RWPE2 (cell line): ENCODE data around the gene ADAMTS8.

Experiments
- ATAC-seq: fragments of 200-7000 bp; cut with Tn5 transposase; 3 replicates; pipeline ENCODE4 v1.9.1; 2021; ENCODE audit warnings: low read depth
- DNase-seq: peaks from one replicate; pipeline ENCODE4 v3.0.0-alpha.2; 2020; ENCODE audit warnings: low spot score
- H3K27ac ChIP-seq: fragments of 450-650 bp; 2 replicates; pipeline ENCODE4 v1.5.1; 2017; ENCODE audit warnings: mild to moderate bottlenecking; ENCODE audit not compliant: poor library complexity, severe bottlenecking
- H3K27me3 ChIP-seq: fragments of 250-450 bp; sonication (Bioruptor Pico); 2 replicates; pipeline ENCODE4 v1.5.1; 2021; ENCODE audit warnings: mild to moderate bottlenecking, moderate library complexity; ENCODE audit not compliant: insufficient read depth, poor library complexity, severe bottlenecking
- H3K36me3 ChIP-seq: fragments of 250-450 bp; sonication (Bioruptor Pico); 2 replicates; pipeline ENCODE4 v1.5.1; 2020; ENCODE audit warnings: low read depth, mild to moderate bottlenecking, moderate library complexity
- H3K4me1 ChIP-seq: fragments of 250-450 bp; sonication (Bioruptor Pico); 2 replicates; pipeline ENCODE4 v1.5.1; 2021; ENCODE audit warnings: mild to moderate bottlenecking, moderate library complexity; ENCODE audit not compliant: insufficient read depth, poor library complexity, severe bottlenecking
- H3K4me3 ChIP-seq: fragments of 250-450 bp; sonication (Bioruptor Pico); 2 replicates; pipeline ENCODE4 v1.5.1; 2021; ENCODE audit warnings: mild to moderate bottlenecking, moderate library complexity; ENCODE audit not compliant: severe bottlenecking
- H3K9me3 ChIP-seq: fragments of 250-450 bp; sonication (Bioruptor Pico); 2 replicates; pipeline ENCODE4 v1.5.1; 2021; ENCODE audit warnings: mild to moderate bottlenecking, moderate library complexity; ENCODE audit not compliant: severe bottlenecking
- CTCF ChIP-seq: fragments of 450-650 bp; IDR thresholded peaks from one replicate; pipeline ENCODE4 v1.5.1; 2017; ENCODE audit warnings: mild to moderate bottlenecking, moderate library complexity; ENCODE audit not compliant: poor library complexity, severe bottlenecking

Gene ADAMTS8

GRCh38 chr11:130386056-130386455 lies 42.4 kb downstream of the ADAMTS8 start:
- Histone ChIP-seq H3K4me3 (no peak overlapping the region), H3K4me1 (peaks cover 3% of the 10 kb centered on the region), H3K36me3 (no peaks in the 10 kb centered on the region), H3K9me3 (no peaks in the 10 kb centered on the region), H3K27ac (no peak overlapping the region), H3K27me3 (no peaks in the 10 kb centered on the region)
- ATAC-seq, result no peak
- no peak for TF ChIP-seq CTCF
- DNase-seq, result no peak

GRCh38 chr11:130383344-130384211 lies 44.8 kb downstream of the ADAMTS8 start:
- H3K27me3 ChIP-seq, result no peaks in the 10 kb centered on the region
- peak; percentile 72 for ATAC-seq
- no peak for DNase-seq

GRCh38 chr11:130381317-130381716 lies 47.1 kb downstream of the ADAMTS8 start:
- Histone ChIP-seq H3K36me3 (no peaks in the 10 kb centered on the region), H3K9me3 (no peaks in the 10 kb centered on the region), H3K4me1 (no peaks in the 10 kb centered on the region), H3K27ac (no peak overlapping the region), H3K27me3 (no peaks in the 10 kb centered on the region), H3K4me3 (no peak overlapping the region)
- DNase-seq (no peak), ATAC-seq (no peak)
- no peak for TF ChIP-seq CTCF

More at GRCh38 chr11:130383344-130384211, 44.8 kb downstream of the ADAMTS8 start:
- H3K4me1 ChIP-seq, result no peaks in the 10 kb centered on the region
- no peak overlapping the region for H3K4me3 ChIP-seq
- no peaks in the 10 kb centered on the region for H3K36me3 ChIP-seq
- TF ChIP-seq CTCF, result no peak
- H3K9me3 ChIP-seq, result no peaks in the 10 kb centered on the region
- H3K27ac ChIP-seq, result no peak overlapping the region

- H3K9me3 ChIP-seq, result no peaks in the 10 kb centered on the region
- H3K4me1 ChIP-seq, result no peaks in the 10 kb centered on the region
- H3K27ac ChIP-seq, result no peak overlapping the region
- no peak overlapping the region for H3K4me3 ChIP-seq
- no peaks in the 10 kb centered on the region for H3K36me3 ChIP-seq
- DNase-seq (no peak), ATAC-seq (no peak)
- TF ChIP-seq CTCF, result no peak
- H3K27me3 ChIP-seq, result no peaks in the 10 kb centered on the region
Observed at GRCh38 chr11:130380778-130381177, 47.6 kb downstream of the ADAMTS8 start.

- H3K9me3 ChIP-seq, result no peaks in the 10 kb centered on the region
- no peak overlapping the region for H3K4me3 ChIP-seq
- H3K4me1 ChIP-seq, result no peaks in the 10 kb centered on the region
- DNase-seq (no peak), ATAC-seq (no peak)
- H3K36me3 ChIP-seq, result no peaks in the 10 kb centered on the region
- H3K27ac ChIP-seq, result no peak overlapping the region
- no peak for TF ChIP-seq CTCF
- no peaks in the 10 kb centered on the region for H3K27me3 ChIP-seq
Observed at GRCh38 chr11:130379276-130379675, 49.1 kb downstream of the ADAMTS8 start.
